Progenitor cell of endocrine pancreas (in vitro differentiated cells): ENCODE results near the gene ERRFI1. TPM values are rescaled to one million over a fixed set of nuclear protein-coding genes. Genes with fewer than 3 reads are reported as not detected.

ENCODE experiments used
- DNase-seq: peaks from one replicate; pipeline ENCODE4 v3.0.0; 2021; ENCODE audit warnings: low spot score; ENCODE audit not compliant: unreplicated experiment
- H3K27ac Mint-ChIP-seq: 2 replicates; pipeline ENCODE4 v1.8.0; 2021; ENCODE audit warnings: mild to moderate bottlenecking, moderate library complexity, mixed read lengths
- H3K27me3 Mint-ChIP-seq: 2 replicates; pipeline ENCODE4 v1.8.0; 2021; ENCODE audit warnings: mixed read lengths
- H3K36me3 Mint-ChIP-seq: 2 replicates; pipeline ENCODE4 v1.8.0; 2022; ENCODE audit warnings: mixed read lengths; ENCODE audit not compliant: insufficient read depth
- H3K4me1 Mint-ChIP-seq: 2 replicates; pipeline ENCODE4 v1.8.0; 2021; ENCODE audit warnings: low read depth, mixed read lengths
- H3K4me3 Mint-ChIP-seq: 2 replicates; pipeline ENCODE4 v1.8.0; 2021; ENCODE audit warnings: low read depth, mild to moderate bottlenecking, moderate library complexity, mixed read lengths
- H3K9me3 Mint-ChIP-seq: 2 replicates; pipeline ENCODE4 v1.8.0; 2021; ENCODE audit warnings: low read depth, mixed read lengths
- total RNA-seq: library from RNA; stranded (reverse); gene quantifications from 2 replicates; pipeline ENCODE4 v1.2.1, GENCODE V29; 2021
- TF ChIP-seq, protein P1 (sequence below): fragments of 200-600 bp; sonication (generic); IDR thresholded peaks from one replicate; pipeline ENCODE4 v1.5.0; 2021; ENCODE audit warnings: antibody characterized with exemption, mild to moderate bottlenecking; ENCODE audit not compliant: unreplicated experiment

ERRFI1 gene
- total RNA-seq, 1 donor from 2014 or later: 138 TPM

DNA sequence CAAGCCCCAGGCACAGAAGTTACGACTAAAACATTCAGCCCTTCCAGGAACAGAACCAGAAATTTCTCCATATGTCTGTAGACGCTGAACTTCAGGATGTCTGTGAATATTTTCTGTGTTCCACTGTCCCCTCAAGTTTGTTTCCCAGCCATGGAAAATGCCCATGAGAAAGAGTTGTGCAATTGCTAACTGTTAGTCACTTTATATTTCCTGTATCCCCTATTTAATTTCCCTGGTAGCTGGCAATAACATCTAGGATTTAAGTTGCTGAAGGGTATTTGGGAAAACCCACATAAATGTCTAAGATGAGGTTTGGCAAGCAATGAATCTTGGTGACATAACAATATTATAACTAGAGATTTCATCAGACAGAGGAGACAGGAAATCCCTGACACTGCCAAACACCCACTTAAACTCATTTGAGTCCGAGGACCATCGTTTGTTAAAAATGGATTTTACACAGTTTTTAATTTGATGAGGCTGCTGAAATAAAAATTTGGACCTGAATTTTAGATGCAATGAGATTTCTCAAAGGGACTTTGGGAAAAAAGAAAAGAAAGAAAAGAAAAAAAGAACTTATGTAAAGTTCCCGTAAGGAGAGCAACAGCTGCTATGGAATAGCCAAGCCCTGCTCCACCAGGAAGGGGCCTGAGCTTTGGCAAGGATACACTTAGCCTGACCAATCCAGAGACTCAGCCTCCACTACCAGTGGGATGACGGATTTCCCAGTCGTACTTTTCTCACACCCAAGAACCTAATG is 21.8 kb upstream of the ERRFI1 start:
- peaks cover 3% of the 10 kb centered on the region for H3K9me3 Mint-ChIP-seq
- no peak for DNase-seq
- H3K27ac Mint-ChIP-seq: no peak overlapping the region
- H3K27me3 Mint-ChIP-seq: no peaks in the 10 kb centered on the region
- peaks cover 3% of the 10 kb centered on the region for H3K4me1 Mint-ChIP-seq
- TF ChIP-seq, protein P1, sequence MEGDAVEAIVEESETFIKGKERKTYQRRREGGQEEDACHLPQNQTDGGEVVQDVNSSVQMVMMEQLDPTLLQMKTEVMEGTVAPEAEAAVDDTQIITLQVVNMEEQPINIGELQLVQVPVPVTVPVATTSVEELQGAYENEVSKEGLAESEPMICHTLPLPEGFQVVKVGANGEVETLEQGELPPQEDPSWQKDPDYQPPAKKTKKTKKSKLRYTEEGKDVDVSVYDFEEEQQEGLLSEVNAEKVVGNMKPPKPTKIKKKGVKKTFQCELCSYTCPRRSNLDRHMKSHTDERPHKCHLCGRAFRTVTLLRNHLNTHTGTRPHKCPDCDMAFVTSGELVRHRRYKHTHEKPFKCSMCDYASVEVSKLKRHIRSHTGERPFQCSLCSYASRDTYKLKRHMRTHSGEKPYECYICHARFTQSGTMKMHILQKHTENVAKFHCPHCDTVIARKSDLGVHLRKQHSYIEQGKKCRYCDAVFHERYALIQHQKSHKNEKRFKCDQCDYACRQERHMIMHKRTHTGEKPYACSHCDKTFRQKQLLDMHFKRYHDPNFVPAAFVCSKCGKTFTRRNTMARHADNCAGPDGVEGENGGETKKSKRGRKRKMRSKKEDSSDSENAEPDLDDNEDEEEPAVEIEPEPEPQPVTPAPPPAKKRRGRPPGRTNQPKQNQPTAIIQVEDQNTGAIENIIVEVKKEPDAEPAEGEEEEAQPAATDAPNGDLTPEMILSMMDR: no peak
- no peak overlapping the region for H3K4me3 Mint-ChIP-seq
- peaks cover 1% of the 10 kb centered on the region for H3K36me3 Mint-ChIP-seq

DNA sequence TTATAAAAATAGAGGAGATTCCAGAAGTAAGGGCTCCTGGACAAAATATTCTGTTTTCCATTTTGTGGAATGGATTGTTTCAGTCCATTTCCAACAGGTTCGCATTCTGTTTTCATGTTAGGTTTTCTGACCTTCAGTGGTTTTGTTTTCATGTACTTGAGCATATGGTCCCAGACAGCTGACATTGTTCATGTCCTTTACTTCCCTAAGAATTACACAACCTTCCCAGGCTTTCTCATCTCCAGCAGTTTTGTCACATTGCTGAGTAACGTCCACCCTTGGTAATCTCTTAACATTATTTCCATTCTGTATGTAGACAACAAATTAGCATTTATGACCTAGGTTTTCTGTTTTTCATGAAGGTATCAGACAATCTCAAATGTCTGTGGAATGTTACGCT is 21.0 kb upstream of the ERRFI1 start:
- no peak for DNase-seq
- H3K36me3 Mint-ChIP-seq: peaks cover 2% of the 10 kb centered on the region
- H3K27me3 Mint-ChIP-seq: no peaks in the 10 kb centered on the region
- H3K4me1 Mint-ChIP-seq: peaks cover 3% of the 10 kb centered on the region
- no peak overlapping the region for H3K4me3 Mint-ChIP-seq
- peaks cover 5% of the 10 kb centered on the region for H3K9me3 Mint-ChIP-seq
- H3K27ac Mint-ChIP-seq: no peak overlapping the region
- TF ChIP-seq, protein P1: no peak

DNA sequence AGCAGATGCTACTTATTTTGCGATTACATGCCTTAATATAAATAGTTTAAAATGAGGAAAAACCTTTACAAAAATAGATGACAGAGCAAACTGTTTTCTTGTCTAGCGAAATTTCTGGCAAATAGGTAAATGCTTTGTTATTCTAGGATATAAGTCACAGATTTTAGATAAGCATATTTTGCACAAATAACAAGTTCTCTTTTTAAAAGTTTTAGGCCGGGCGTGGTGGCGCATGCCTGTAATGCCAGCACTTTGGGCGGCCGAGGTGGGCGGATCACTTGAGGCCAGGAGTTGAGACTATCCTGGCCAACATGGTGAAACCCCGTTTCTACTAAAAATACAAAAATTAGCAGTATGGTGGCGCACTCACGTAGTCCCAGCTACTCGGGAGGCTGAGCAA is 20.3 kb upstream of the ERRFI1 start:
- DNase-seq: no peak
- peaks cover 3% of the 10 kb centered on the region for H3K4me1 Mint-ChIP-seq
- H3K27ac Mint-ChIP-seq: no peak overlapping the region
- TF ChIP-seq, protein P1: no peak
- no peak overlapping the region for H3K4me3 Mint-ChIP-seq
- peaks cover 3% of the 10 kb centered on the region for H3K36me3 Mint-ChIP-seq
- H3K9me3 Mint-ChIP-seq: peaks cover 12% of the 10 kb centered on the region
- no peaks in the 10 kb centered on the region for H3K27me3 Mint-ChIP-seq

DNA sequence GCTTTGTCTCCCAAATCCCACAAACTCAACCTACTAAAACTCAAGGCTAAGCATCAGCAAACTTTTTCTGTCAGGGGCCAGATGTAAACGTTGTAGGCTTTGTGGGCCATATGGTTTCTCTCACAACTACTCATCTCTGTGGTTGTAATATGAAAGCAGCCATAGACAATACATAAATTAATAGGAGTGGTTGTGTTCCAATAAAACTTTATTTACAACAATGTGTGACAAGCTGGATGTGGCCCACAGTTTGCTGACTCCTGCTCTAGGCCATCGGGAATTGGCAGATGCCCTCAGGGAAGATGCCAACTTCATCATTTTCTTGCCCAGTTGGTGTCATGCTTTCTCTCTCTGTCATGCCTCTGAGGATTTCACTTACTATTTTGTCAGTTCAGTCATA is 17.5 kb upstream of the ERRFI1 start:
- peaks cover 3% of the 10 kb centered on the region for H3K4me1 Mint-ChIP-seq
- no peak for DNase-seq
- H3K9me3 Mint-ChIP-seq: peaks cover 21% of the 10 kb centered on the region
- no peaks in the 10 kb centered on the region for H3K27me3 Mint-ChIP-seq
- H3K4me3 Mint-ChIP-seq: no peak overlapping the region
- TF ChIP-seq, protein P1: no peak
- H3K36me3 Mint-ChIP-seq: peaks cover 5% of the 10 kb centered on the region
- H3K27ac Mint-ChIP-seq: no peak overlapping the region

DNA sequence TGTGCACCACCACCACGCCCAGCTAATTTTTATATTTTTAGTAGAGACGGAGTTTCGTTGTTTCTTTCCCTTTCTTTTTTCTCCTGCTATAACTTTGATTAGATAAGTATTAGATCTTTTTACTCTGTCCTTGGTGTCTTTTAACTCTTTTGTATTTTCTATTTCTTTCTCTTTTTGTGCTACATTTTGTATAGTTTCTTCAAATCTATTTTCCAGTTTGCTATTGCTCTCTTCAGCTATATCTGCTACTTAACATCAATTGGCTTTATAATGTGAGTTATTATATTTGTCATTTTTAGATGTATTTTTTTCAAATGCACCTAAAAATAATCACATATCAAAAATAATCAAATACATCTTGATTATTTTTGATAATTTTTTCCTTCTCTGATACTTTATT is 16.0 kb upstream of the ERRFI1 start:
- TF ChIP-seq, protein P1: no peak
- Mint-ChIP-seq H3K27me3 (no peaks in the 10 kb centered on the region), H3K4me1 (peaks cover 2% of the 10 kb centered on the region), H3K27ac (no peak overlapping the region), H3K4me3 (no peak overlapping the region), H3K9me3 (peaks cover 21% of the 10 kb centered on the region), H3K36me3 (peaks cover 5% of the 10 kb centered on the region)
- no peak for DNase-seq
